Stimulated activated effector memory CD8-positive, alpha-beta T cell treated with anti-CD3 and anti-CD28 coated beads, Interleukin-12 subunit alpha, Interleukin-12 subunit beta, amount 100 ng/mL, for 72 hours (primary cell): ENCODE measurements around the gene PDHA2.
"Not testable (repeated sequence)": the region's sequence is repeated elsewhere in the genome, so short reads cannot be mapped to it uniquely, and the experiment has no call there.

ENCODE experiments used
- ATAC-seq: fragments of 150-1000 bp; cut with Tn5 transposase; 2 replicates; pipeline ENCODE4 v1.10.0; 2021
- DNase-seq, 2 donors: peaks; one replicate each; pipeline ENCODE4 v3.0.0; 2021 to 2022; ENCODE audit warnings: low spot score in 2 of 2
- H3K27ac Mint-ChIP-seq: one replicate; pipeline ENCODE4 v1.8.0; 2022; ENCODE audit warnings: mild to moderate bottlenecking, mixed read lengths
- H3K36me3 Mint-ChIP-seq: one replicate; pipeline ENCODE4 v1.8.0; 2022; ENCODE audit warnings: mild to moderate bottlenecking, mixed read lengths
- H3K4me1 Mint-ChIP-seq: one replicate; pipeline ENCODE4 v1.8.0; 2022; ENCODE audit warnings: mixed read lengths
- H3K4me3 Mint-ChIP-seq: one replicate; pipeline ENCODE4 v1.8.0; 2022; ENCODE audit warnings: mild to moderate bottlenecking, mixed read lengths
- H3K9me3 Mint-ChIP-seq: one replicate; pipeline ENCODE4 v1.8.0; 2022; ENCODE audit warnings: mixed read lengths

Gene PDHA2

GRCh38 chr4:95839891-95840290 lies at the start of gene PDHA2:
Gene PDHA2, plus strand, starts transcription at chr4:95840093. Its CDS starts 58 bp downstream, at chr4:95840151.
- Mint-ChIP-seq H3K36me3 (no peaks in the 10 kb centered on the region), H3K27ac (no peak within 1 kb of the TSS), H3K4me3 (no peak within 1 kb of the TSS), H3K4me1 (no peaks in the 10 kb centered on the region), H3K9me3 (peaks cover 16% of the 10 kb centered on the region)
- DNase-seq, result no peak
- ATAC-seq, result no peak

DNA sequence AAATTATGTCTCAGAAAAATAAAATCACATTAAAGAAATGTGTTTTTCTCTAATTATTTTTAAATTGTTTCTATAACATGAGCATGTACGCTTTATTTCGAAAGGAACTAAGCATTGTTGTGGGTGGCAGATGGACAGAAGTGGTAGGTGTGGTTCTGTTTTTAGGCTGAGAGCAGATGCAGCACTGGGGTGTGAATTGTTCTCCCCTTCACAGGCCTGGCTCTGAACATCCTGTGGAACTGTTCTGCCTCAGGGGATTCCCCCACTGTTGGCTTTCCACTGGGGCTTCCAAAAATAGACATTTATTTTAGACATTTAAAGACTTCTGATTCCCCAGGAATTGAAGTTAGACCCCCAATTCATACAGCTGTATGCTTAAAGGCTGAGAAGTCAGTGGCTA lies 41.9 kb upstream of the PDHA2 start:
- Mint-ChIP-seq H3K4me1 (no peaks in the 10 kb centered on the region), H3K27ac (no peak overlapping the region), H3K36me3 (no peaks in the 10 kb centered on the region), H3K9me3 (peaks cover 11% of the 10 kb centered on the region), H3K4me3 (no peak overlapping the region)
- ATAC-seq (no peak), DNase-seq (no peak)

- Mint-ChIP-seq H3K9me3 (peaks cover 9% of the 10 kb centered on the region), H3K4me3 (no peak overlapping the region), H3K27ac (no peak overlapping the region), H3K4me1 (no peaks in the 10 kb centered on the region), H3K36me3 (no peaks in the 10 kb centered on the region)
- DNase-seq (no peak), ATAC-seq (no peak)
Measured at GRCh38 chr4:95798727-95799126, 41.2 kb upstream of the PDHA2 start.

DNA sequence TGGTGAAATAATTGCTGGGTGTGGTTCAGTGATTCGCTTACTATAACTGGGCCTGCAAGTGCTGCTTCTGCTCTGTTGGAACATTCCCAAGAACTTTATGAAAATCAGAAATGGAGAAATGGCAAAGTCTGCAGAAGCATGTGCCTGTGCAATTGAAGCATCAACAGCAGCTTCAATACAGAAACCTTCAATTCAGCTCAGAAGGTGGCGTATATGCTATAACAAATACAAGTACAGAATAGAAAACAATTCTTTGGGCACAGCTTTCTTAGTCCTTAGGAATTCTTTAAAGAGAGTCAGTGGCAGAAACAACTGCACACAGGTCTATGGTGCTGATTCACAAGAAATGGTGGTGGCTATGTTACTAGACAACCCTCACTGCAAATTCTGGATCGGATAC lies 18.0 kb upstream of the PDHA2 start:
- no peak for DNase-seq
- no peaks in the 10 kb centered on the region for H3K4me1 Mint-ChIP-seq
- no peaks in the 10 kb centered on the region for H3K36me3 Mint-ChIP-seq
- peaks cover 21% of the 10 kb centered on the region for H3K9me3 Mint-ChIP-seq
- H3K4me3 Mint-ChIP-seq, result no peak overlapping the region
- H3K27ac Mint-ChIP-seq, result no peak overlapping the region
- ATAC-seq, result no peak

DNA sequence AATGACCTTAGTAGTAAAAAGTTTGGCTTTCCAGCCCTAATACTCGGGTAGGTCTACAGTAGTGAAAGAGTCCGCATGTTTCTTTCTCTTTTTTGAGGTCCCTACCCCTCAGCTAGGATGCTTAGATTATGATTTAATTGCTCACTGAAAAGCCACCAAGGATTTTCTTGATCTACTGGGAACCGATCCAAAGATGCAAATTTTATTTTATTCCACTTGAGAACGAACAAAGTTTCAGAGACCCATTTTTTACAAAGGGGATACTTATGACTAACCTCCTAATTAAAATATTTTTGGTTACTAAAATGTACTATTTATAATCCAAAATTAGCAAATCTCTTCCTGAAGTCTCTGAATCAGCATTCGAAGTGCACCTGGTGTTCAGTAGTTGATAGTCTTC lies 14.3 kb upstream of the PDHA2 start:
- H3K27ac Mint-ChIP-seq, result no peak overlapping the region
- ATAC-seq (no peak), DNase-seq (no peak)

DNA sequence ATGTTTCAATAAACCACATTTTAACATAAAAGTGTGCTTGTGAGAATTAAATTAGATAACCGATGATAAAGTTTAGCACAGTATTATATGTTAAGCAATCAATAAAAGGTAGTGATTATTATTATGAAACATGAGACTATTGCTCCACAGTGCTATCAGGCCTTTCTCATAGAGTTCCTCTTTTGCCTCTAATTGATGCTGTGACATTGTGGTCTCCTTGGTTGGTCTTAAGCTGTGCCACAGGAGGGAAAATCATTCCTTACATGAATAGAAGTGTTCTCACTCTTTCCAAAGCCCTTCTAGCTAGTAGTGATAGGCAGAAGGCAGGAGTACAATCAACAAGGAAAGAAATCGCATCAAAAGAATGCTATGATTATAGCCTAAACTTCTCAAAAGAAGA lies 9.2 kb upstream of the PDHA2 start:
- H3K4me3 Mint-ChIP-seq, result no peak overlapping the region
- H3K4me1 Mint-ChIP-seq, result no peaks in the 10 kb centered on the region
- H3K27ac Mint-ChIP-seq, result no peak overlapping the region
- DNase-seq, result no peak
- H3K36me3 Mint-ChIP-seq, result no peaks in the 10 kb centered on the region
- no peak for ATAC-seq
- H3K9me3 Mint-ChIP-seq, result peaks cover 5% of the 10 kb centered on the region

More for the DNA sequence above, 14.3 kb upstream of the PDHA2 start:
- no peaks in the 10 kb centered on the region for H3K36me3 Mint-ChIP-seq
- H3K9me3 Mint-ChIP-seq, result peaks cover 8% of the 10 kb centered on the region
- H3K4me1 Mint-ChIP-seq, result no peaks in the 10 kb centered on the region
- no peak overlapping the region for H3K4me3 Mint-ChIP-seq

DNA sequence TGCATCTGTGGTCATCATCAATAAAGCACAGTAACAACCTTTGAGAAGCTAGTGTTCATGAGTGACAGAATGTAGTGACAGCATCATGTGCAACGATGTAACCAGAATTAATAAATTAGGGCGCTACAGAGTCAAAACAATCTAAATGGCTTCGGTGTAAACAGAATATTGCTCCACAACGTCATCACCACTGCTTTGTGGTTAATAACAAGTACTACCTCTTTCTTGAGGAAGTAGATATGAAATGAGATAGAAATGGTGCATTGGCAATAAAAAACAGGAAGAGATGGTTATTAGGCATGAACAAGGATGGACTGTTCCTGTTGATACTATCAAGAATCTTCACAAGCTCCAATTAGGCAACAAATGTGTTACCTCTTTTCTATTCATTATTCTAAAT lies 8.7 kb upstream of the PDHA2 start:
- H3K36me3 Mint-ChIP-seq, result no peaks in the 10 kb centered on the region
- no peak for DNase-seq
- no peak overlapping the region for H3K27ac Mint-ChIP-seq
- no peaks in the 10 kb centered on the region for H3K4me1 Mint-ChIP-seq
- no peak overlapping the region for H3K4me3 Mint-ChIP-seq
- ATAC-seq, result no peak
- H3K9me3 Mint-ChIP-seq, result peaks cover 7% of the 10 kb centered on the region

- ATAC-seq, result no peak
- peaks cover 10% of the 10 kb centered on the region for H3K9me3 Mint-ChIP-seq
- no peak overlapping the region for H3K27ac Mint-ChIP-seq
- no peaks in the 10 kb centered on the region for H3K4me1 Mint-ChIP-seq
- H3K4me3 Mint-ChIP-seq, result no peak overlapping the region
- no peaks in the 10 kb centered on the region for H3K36me3 Mint-ChIP-seq
- DNase-seq, result no peak
Measured at GRCh38 chr4:95833711-95834194, 6.1 kb upstream of the PDHA2 start.

GRCh38 chr4:95835672-95836071 lies 4.2 kb upstream of the PDHA2 start:
- H3K36me3 Mint-ChIP-seq, result no peaks in the 10 kb centered on the region
- no peaks in the 10 kb centered on the region for H3K4me1 Mint-ChIP-seq

GRCh38 chr4:95838192-95838591 lies 1.7 kb upstream of the PDHA2 start:
- Mint-ChIP-seq H3K4me3 (no peak overlapping the region), H3K4me1 (no peaks in the 10 kb centered on the region), H3K27ac (no peak overlapping the region), H3K9me3 (peaks cover 20% of the 10 kb centered on the region), H3K36me3 (no peaks in the 10 kb centered on the region)
- DNase-seq (no peak), ATAC-seq (no peak)

More at GRCh38 chr4:95835672-95836071, 4.2 kb upstream of the PDHA2 start:
- ATAC-seq (no peak), DNase-seq (no peak)
- Mint-ChIP-seq H3K4me3 (no peak overlapping the region), H3K27ac (no peak overlapping the region), H3K9me3 (peaks cover 16% of the 10 kb centered on the region)

DNA sequence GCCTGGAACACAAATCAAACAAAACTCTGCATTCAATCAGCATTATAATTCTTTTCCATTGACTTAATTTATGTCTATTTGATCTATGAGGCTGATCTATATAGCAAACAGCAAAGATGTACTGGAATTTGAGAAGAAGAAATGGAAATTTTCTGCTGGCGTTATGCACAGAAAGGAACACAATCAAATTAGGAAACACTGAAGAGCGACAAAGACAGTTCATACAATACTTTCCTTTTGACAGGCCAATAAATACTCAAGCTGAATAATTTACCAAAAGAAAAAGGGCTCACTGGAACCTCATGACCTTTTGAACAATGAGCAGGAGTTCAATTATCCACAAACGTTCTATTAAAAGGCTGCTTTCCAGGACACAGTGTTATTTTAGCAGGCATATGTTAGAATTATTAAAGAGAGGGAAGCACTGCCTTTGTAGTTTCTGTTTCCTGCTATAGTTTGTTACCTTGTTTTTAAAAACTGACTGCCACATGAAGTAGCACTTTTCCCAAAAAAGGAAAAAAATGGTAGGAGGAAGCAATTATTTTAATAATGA lies 8.1 kb downstream of the PDHA2 start:
- Mint-ChIP-seq H3K36me3 (no peaks in the 10 kb centered on the region), H3K27ac (no peak overlapping the region), H3K9me3 (peaks cover 8% of the 10 kb centered on the region), H3K4me3 (no peak overlapping the region), H3K4me1 (no peaks in the 10 kb centered on the region)
- DNase-seq (no peak), ATAC-seq (no peak)

GRCh38 chr4:95850161-95850560 lies 10.3 kb downstream of the PDHA2 start:
- ATAC-seq, result no peak

DNA sequence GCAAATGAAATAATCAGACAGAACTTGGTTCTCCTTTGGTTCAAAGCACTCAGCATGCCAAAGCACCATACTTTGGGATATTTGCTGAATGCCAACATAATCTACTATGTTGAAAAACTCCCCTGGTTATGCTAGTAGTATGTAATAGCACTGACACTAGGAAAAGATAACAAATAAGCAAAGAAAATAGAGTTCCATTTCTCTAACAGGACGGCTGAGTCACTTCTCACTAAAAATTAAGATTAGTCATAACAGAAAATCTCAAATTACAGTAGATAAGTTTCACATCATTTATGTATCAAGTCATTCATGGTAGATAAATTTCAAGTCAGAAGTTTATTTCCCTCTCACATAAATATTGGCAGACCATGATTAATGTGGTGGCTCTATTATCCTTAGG lies 17.9 kb downstream of the PDHA2 start:
- no peaks in the 10 kb centered on the region for H3K4me1 Mint-ChIP-seq
- ATAC-seq, result no peak
- DNase-seq, result no peak
- no peaks in the 10 kb centered on the region for H3K36me3 Mint-ChIP-seq
- H3K9me3 Mint-ChIP-seq, result peaks cover 14% of the 10 kb centered on the region
- H3K4me3 Mint-ChIP-seq, result no peak overlapping the region
- H3K27ac Mint-ChIP-seq, result no peak overlapping the region

More at GRCh38 chr4:95850161-95850560, 10.3 kb downstream of the PDHA2 start:
- Mint-ChIP-seq H3K9me3 (peaks cover 12% of the 10 kb centered on the region), H3K36me3 (no peaks in the 10 kb centered on the region), H3K4me3 (no peak overlapping the region), H3K27ac (no peak overlapping the region), H3K4me1 (no peaks in the 10 kb centered on the region)
- no peak for DNase-seq

GRCh38 chr4:95867919-95868318 lies 28.0 kb downstream of the PDHA2 start:
- DNase-seq, result no peak
- peaks cover 25% of the 10 kb centered on the region for H3K9me3 Mint-ChIP-seq
- H3K4me3 Mint-ChIP-seq, result no peak overlapping the region
- no peak overlapping the region for H3K27ac Mint-ChIP-seq
- H3K36me3 Mint-ChIP-seq, result no peaks in the 10 kb centered on the region
- no peaks in the 10 kb centered on the region for H3K4me1 Mint-ChIP-seq
- no peak for ATAC-seq

DNA sequence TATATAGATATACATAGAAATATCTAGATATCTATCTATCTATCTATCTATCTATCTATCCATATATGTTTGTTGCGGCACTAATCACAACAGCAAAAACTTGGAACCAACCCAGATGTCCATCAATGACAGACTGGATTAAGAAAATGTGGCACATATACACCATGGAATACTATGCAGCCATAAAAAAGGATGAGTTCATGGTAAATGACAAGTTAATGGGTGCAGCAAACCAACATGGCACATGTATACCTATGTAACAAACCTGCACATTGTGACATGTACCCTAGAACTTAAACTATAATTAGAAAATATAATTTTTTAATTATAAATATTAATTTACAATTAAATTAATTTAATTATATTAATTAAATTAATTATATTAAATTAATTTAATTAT lies 29.5 kb downstream of the PDHA2 start:
- not testable (repeated sequence) for H3K4me1 Mint-ChIP-seq, H3K36me3 Mint-ChIP-seq, H3K4me3 Mint-ChIP-seq, ATAC-seq, H3K27ac Mint-ChIP-seq, DNase-seq
- peaks cover 25% of the 10 kb centered on the region for H3K9me3 Mint-ChIP-seq

- H3K27ac Mint-ChIP-seq, result no peak overlapping the region
- no peaks in the 10 kb centered on the region for H3K36me3 Mint-ChIP-seq
- H3K4me3 Mint-ChIP-seq, result no peak overlapping the region
- DNase-seq, result no peak
- H3K4me1 Mint-ChIP-seq, result no peaks in the 10 kb centered on the region
- peaks cover 25% of the 10 kb centered on the region for H3K9me3 Mint-ChIP-seq
- no peak for ATAC-seq
Measured at GRCh38 chr4:95869961-95870500, 30.1 kb downstream of the PDHA2 start.
